ENCODE results near the gene PDCD11.

GRCh38 chr10:103451831-103452505 is 55.5 kb downstream of the PDCD11 start, which contains the start of gene CALHM2:
- TF ChIP-seq, protein P1, sequence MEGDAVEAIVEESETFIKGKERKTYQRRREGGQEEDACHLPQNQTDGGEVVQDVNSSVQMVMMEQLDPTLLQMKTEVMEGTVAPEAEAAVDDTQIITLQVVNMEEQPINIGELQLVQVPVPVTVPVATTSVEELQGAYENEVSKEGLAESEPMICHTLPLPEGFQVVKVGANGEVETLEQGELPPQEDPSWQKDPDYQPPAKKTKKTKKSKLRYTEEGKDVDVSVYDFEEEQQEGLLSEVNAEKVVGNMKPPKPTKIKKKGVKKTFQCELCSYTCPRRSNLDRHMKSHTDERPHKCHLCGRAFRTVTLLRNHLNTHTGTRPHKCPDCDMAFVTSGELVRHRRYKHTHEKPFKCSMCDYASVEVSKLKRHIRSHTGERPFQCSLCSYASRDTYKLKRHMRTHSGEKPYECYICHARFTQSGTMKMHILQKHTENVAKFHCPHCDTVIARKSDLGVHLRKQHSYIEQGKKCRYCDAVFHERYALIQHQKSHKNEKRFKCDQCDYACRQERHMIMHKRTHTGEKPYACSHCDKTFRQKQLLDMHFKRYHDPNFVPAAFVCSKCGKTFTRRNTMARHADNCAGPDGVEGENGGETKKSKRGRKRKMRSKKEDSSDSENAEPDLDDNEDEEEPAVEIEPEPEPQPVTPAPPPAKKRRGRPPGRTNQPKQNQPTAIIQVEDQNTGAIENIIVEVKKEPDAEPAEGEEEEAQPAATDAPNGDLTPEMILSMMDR (IDR thresholded peaks at IDR 0.05) = no peak
- no peak for TF ChIP-seq POLR2AphosphoS5 (IDR thresholded peaks at IDR 0.05)
- TF ChIP-seq EP300 (IDR thresholded peaks at IDR 0.05) = no peak

All from suprapubic skin (tissue), 4 donors.